ENCODE results near the gene DSC1. TPM values are rescaled to one million over a fixed set of nuclear protein-coding genes. Genes with fewer than 3 reads are reported as not detected.

Gene DSC1
- total RNA-seq, 4 donors from 2014 or later, result 0.35 TPM; not detected in 3

DNA sequence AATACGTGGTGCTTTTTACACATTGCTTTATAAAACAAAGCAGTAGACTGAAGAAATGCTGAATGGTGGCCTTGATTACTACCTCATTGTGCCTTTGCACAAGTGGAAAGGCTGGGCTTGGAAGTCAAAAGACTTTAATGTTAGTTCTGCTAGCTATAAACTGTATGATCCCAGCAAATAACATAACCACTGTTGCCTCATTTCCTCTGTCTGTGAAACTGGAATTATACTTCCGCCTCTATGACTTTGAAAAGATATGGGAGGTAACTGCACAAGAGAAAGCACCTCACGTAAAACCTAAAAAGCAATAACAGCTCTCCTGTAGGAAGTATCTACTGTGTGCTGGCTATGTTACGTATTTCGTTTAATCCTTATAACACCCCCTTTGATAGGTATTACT lies 43.4 kb upstream of the DSC1 start:
- H3K27ac ChIP-seq, result peak overlapping the region in 3 of 4 donors; percentile 59 to 87 (median 77)
- no peaks in the 10 kb centered on the region for H3K9me3 ChIP-seq
- peak overlapping the region in 2 of 4 donors; percentile 25 to 28 for H3K4me3 ChIP-seq
- no peaks in the 10 kb centered on the region for H3K27me3 ChIP-seq
- TF ChIP-seq, protein P1, sequence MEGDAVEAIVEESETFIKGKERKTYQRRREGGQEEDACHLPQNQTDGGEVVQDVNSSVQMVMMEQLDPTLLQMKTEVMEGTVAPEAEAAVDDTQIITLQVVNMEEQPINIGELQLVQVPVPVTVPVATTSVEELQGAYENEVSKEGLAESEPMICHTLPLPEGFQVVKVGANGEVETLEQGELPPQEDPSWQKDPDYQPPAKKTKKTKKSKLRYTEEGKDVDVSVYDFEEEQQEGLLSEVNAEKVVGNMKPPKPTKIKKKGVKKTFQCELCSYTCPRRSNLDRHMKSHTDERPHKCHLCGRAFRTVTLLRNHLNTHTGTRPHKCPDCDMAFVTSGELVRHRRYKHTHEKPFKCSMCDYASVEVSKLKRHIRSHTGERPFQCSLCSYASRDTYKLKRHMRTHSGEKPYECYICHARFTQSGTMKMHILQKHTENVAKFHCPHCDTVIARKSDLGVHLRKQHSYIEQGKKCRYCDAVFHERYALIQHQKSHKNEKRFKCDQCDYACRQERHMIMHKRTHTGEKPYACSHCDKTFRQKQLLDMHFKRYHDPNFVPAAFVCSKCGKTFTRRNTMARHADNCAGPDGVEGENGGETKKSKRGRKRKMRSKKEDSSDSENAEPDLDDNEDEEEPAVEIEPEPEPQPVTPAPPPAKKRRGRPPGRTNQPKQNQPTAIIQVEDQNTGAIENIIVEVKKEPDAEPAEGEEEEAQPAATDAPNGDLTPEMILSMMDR (IDR thresholded peaks at IDR 0.05), result no peak
- no peak for TF ChIP-seq POLR2A (IDR thresholded peaks at IDR 0.05)
- H3K4me1 ChIP-seq, result peaks cover 0 to 14% (median 0%) of the 10 kb centered on the region in 4 donors
- no peak for DNase-seq
- H3K36me3 ChIP-seq, result no peaks in the 10 kb centered on the region

DNA sequence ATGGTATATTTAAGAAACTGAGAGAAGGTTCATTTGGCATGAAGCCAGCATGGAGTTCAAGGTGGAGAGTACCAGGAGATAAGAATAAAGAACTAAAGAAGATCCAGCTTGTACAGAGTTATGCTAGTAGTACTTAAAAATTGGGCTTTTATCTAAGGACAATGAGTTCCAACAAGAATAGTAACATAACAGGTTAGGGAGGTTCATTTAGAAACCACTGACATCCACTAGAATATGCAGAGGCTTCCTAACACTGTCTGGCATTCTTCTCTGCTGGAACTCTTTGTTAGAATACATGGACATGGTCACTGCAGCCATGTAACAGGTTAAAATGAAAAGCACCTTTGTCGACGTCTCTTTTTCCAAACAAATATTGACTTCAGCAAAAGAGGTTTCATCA lies 42.6 kb upstream of the DSC1 start:
- TF ChIP-seq POLR2A (IDR thresholded peaks at IDR 0.05), result no peak
- TF ChIP-seq, protein P1 (IDR thresholded peaks at IDR 0.05), result no peak
- DNase-seq, result no peak
- H3K4me1 ChIP-seq, result peaks cover 0 to 14% (median 0%) of the 10 kb centered on the region in 4 donors
- H3K27me3 ChIP-seq, result no peaks in the 10 kb centered on the region
- H3K36me3 ChIP-seq, result no peaks in the 10 kb centered on the region
- no peaks in the 10 kb centered on the region for H3K9me3 ChIP-seq
- H3K4me3 ChIP-seq, result no peak overlapping the region
- peak overlapping the region in 2 of 4 donors; percentile 77 to 87 for H3K27ac ChIP-seq

DNA sequence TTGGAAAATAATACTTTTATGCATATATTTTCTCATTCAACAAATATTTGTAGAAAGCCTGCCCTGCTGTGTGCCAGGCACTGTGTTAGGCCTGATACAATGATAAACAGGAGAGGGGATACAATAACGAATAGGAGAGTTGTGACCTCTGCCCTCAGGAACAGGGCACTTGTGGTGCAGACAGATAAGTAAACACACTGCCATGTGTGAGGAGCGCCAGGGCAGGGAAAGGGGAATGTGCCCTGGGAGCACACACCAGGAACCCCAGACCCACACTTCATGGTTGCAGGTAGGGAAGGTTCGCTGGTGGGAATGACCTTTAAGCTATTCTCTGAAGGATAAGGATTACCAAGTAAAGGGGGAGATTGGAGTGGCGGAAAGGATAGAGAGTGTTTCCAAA lies 42.2 kb upstream of the DSC1 start:
- no peaks in the 10 kb centered on the region for H3K36me3 ChIP-seq
- TF ChIP-seq, protein P1 (IDR thresholded peaks at IDR 0.05), result no peak
- TF ChIP-seq POLR2A (IDR thresholded peaks at IDR 0.05), result no peak
- no peaks in the 10 kb centered on the region for H3K27me3 ChIP-seq
- H3K4me1 ChIP-seq, result peaks cover 0 to 14% (median 0%) of the 10 kb centered on the region in 4 donors
- H3K4me3 ChIP-seq, result no peak overlapping the region
- DNase-seq, result peak in 2 of 3 donors; percentile 54 to 55
- peak overlapping the region in 2 of 4 donors; percentile 77 to 87 for H3K27ac ChIP-seq
- H3K9me3 ChIP-seq, result no peaks in the 10 kb centered on the region

DNA sequence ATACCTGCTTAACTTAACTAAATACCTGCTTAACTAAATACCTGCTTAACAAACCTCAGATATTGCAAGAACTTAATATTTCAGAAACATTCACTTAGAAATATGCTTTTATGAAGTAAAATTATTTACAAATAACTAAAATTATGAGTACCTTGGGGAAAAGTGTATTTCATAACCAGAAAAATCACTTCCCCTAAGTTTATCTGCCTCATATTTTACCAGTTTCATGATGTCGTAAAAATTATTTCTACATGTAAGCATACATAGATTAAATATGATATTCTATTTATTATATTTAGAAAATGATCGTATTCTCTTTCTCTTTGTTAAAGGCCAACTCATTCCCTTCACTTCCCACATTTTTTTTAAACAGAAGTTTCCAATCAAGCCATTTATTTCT lies 41.5 kb upstream of the DSC1 start:
- DNase-seq, result no peak
- no peaks in the 10 kb centered on the region for H3K36me3 ChIP-seq
- peaks cover 0 to 14% (median 0%) of the 10 kb centered on the region in 4 donors for H3K4me1 ChIP-seq
- no peaks in the 10 kb centered on the region for H3K27me3 ChIP-seq
- H3K4me3 ChIP-seq, result peak overlapping the region in 1 of 4 donors; percentile 16
- peak overlapping the region in 2 of 4 donors; percentile 65 to 77 for H3K27ac ChIP-seq
- no peaks in the 10 kb centered on the region for H3K9me3 ChIP-seq
- TF ChIP-seq POLR2A (IDR thresholded peaks at IDR 0.05), result no peak
- TF ChIP-seq, protein P1 (IDR thresholded peaks at IDR 0.05), result no peak

DNA sequence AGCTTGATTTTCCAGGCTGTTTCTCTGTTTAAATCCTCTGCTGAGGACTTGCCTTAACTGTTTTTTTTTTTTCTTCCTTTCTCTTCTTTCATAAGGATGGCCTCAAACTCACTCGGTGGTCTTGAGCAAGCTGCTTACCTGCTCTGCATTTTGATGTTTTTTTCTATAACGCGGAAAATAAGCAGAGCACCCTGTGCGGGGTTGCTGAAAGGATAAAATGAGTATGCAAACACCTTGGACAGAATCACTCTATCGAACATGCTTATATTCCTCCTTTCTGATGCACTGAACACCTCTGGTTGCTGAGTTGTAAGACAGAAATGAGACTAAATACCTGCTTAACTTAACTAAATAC lies 41.1 kb upstream of the DSC1 start:
- no peak for DNase-seq
- H3K36me3 ChIP-seq, result no peaks in the 10 kb centered on the region
- no peaks in the 10 kb centered on the region for H3K9me3 ChIP-seq
- TF ChIP-seq, protein P1 (IDR thresholded peaks at IDR 0.05), result no peak
- no peak for TF ChIP-seq POLR2A (IDR thresholded peaks at IDR 0.05)
- H3K27ac ChIP-seq, result peak overlapping the region in 2 of 4 donors; percentile 65 to 77
- peak overlapping the region in 2 of 4 donors; percentile 16 to 30 for H3K4me3 ChIP-seq
- H3K27me3 ChIP-seq, result no peaks in the 10 kb centered on the region
- H3K4me1 ChIP-seq, result peaks cover 0 to 14% (median 0%) of the 10 kb centered on the region in 4 donors

Data from Peyer's patch (tissue), 4 donors.